GM19025 (cell line): ENCODE measurements around the gene TEKT3.

ENCODE experiments used
- ATAC-seq: cut with Tn5 transposase; IDR thresholded peaks from one replicate; pipeline ENCODE4 v1.9.1; 2021; ENCODE audit warnings: mild to moderate bottlenecking, low read depth, moderate library complexity; ENCODE audit not compliant: unreplicated experiment

TEKT3 gene

DNA sequence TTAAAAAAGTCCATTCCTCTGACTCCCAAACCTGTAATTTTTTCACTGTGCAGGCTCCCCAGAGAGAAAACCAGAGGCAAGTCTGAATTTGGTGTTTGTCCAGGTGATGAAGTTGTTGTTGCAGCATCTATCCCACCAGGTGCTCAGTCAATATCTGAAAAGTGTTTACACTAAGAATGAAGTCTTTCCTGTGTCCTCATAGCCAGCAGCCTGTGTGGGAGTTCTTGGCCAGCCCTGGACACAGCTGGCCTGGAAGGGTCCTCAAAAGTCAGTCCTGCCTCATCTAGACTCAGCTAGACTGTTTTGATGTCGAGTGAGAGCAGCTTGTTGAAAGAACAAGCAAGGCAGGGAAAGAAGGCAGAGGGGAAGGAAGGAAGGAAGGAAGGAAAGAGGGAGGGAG, 72.9 kb downstream of the TEKT3 start:
- no peak for ATAC-seq

- ATAC-seq: no peak
These were observed 73.4 kb downstream of the TEKT3 start for GRCh38 chr17:15267996-15268395.

DNA sequence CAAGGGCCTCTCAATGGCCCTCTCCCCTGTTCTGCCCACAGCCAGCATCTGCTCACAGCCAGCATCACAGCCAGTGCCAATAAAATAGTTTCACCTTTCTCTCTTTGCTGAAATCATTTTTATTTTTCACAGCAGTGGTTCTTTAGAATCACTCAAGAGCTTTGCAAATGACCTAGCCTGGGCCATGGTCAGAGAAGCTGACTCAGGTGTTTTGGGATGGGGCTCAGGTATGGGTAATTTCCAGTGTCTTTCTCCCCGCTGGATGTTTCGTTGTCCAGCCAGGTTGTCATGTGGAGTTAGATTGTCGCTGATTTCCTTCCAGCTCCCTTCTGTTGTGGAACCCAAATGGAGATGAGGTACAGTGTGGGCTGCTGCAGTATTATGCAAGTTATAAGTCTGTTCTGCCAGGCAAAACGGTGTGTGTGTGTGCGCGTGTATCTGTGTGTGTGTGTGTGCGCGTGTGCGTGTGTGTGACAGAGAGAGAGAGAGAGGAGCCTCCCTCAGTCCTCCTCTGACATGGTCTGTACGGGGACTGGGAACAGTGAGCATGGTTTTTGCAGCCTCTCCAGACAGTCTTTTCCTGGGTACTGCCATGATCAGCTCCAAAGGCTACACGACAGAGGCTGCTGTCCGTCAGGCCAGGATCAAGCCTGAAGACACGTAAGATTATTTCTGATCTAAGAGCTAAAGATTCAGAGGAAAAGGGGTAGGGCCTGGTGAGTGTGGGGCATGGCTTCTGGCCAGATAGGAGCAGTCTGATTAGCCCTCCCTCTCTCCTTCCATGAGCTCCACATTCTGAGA, 74.9 kb downstream of the TEKT3 start:
- no peak for ATAC-seq

DNA sequence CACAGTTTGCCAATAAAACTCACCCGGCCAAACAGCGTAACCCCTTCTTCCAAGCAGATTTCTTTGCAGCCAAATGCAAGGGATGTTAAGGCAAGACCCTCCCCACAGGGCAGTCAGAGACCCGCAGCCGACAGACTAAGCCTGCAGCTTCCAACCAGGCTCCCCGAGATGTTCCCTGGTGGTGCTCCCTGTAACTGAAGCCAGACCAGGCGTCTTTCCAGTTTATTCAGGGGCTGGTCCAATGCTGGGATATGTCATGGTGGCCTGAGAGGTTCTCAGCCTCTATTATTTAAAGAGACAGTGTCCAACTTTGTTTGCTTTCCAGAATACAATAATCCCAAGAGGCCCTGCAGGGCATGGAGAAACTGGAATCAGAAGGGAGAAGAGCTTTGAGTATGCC, 76.3 kb downstream of the TEKT3 start, which contains the start of gene PMP22:
Gene PMP22 (minus strand): TSS at position 196 of the 400 bp plus-strand sequence. CDS start 4,599 bp downstream, outside the sequence.
- ATAC-seq: no peak

DNA sequence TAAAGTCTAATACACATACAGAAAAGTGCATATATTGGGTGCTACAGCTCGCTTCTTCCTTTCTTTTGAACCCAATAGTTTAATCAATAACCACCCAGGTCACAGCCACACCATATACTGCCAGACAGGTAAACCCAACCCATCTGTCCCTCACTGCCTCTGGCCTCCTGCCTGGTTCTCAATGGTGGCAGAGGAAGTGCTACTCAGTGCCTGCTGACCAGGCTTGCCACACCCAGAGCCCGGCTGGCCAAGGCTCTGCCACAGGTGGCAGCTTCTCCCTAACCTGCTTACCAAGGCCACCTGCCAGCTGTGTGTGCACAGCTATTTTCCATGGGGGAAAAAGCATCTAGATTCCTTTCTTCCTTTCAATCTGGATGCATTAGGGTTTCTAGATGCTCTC, 76.9 kb downstream of the TEKT3 start:
- no peak for ATAC-seq

DNA sequence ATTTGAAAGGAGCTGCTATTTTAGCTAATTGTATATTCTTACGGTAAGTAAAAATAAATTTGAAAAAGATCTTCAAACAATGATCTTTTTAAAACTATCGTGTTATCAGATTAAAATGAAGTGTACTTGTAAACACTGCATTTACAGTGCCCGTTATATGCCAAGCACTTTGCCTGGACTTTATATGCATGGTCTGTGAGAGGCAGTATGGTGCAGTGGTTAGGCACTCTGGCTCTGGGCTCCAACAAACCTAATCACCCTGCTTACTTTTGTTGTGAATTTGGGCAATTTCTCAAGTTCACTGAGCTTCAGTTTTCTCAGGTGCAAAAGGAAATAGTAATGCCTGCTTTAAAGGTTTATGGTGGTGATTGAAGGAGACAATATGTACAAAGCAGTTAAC, 77.7 kb downstream of the TEKT3 start:
- ATAC-seq: no peak

- no peak for ATAC-seq
These were observed 78.2 kb downstream of the TEKT3 start for GRCh38 chr17:15263206-15263579.

- no peak for ATAC-seq
These were observed 78.8 kb downstream of the TEKT3 start for GRCh38 chr17:15262291-15263205.

DNA sequence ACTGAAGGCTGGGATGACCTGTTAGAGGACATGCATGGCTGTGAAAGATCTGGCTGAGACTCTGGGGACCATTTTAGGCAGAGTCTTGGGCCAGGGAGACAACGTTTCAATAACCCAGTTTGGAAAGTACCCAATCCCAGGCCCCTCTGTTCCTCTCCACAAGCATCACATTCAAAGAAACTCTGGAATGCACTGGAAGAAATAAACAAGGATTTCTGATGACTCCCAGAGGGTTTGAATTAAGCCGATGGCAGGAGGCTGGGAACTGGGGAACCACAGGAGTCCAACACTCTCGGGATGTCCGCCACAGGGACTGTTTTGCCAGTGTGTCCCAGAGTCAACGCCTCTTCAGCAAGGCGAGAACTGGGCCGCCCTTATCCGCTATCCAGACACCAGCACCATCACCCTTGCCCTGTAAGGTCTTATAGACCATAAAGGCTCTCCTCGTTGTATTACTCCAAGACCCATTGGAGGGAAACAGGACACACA, 79.6 kb downstream of the TEKT3 start:
- ATAC-seq: no peak

DNA sequence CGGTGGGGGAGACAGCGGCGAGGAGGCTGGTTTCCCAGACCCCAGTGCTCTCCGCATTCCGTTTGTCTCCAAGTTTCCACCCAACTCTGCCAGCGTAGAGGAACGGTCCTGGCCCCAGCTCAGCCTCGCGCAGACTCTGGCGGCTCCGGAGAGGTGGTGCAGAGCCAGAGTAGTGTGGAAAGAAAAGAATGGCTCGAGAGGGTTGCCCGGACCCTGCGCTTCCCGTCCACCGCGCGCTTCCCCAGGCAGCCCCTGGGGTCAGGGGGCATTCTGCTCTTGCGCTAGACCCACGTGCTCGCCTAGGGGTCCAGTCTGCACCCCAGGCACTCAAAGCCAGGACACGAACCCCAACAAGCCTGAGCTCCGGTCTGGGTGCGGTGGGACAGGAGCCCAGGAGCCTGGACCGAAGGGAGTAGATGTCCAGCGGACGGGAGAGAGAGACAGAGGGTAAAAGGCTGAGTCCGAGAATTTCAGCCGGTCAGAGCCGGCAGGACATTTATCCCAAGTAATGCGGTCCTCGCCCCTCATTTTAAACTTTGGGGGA, 80.1 kb downstream of the TEKT3 start:
- no peak for ATAC-seq

- no peak for ATAC-seq
These were observed 80.8 kb downstream of the TEKT3 start for GRCh38 chr17:15260376-15261257.

DNA sequence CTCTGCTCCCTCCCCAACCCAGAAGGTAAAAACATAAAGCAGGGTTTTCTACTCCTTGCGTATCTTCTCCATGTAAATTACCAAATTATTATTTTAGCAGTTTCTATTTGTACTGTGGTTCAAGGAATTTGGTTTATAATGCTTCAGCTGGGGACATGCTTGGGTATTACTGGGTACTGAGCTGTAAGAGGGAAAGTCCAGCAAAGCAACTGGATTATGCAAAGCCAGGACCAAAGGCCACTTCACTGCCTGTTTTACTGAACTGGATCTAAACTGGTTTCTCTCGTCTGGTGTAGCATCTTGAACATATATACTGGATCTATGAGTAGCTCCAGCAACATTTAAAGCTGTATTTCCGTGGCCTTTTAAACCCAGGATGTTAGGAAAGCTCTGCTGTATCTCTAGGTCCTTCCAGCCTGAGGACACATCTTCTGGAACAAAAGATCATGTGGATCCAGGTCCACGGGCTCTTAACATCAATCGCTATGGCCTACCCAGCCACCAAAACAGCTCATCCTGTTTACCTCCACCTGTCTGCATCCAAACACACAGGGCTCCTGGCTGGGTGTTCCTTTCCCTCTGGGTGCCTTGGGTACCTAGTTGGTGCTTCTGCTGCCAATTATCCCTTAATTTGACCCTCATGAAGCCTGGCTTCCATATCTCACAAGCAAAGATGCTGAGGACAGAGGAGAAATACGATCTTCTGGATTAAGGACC, 83.4 kb downstream of the TEKT3 start:
- no peak for ATAC-seq

GRCh38 chr17:15257258-15257788, 84.1 kb downstream of the TEKT3 start:
- peak; percentile 67 for ATAC-seq

DNA sequence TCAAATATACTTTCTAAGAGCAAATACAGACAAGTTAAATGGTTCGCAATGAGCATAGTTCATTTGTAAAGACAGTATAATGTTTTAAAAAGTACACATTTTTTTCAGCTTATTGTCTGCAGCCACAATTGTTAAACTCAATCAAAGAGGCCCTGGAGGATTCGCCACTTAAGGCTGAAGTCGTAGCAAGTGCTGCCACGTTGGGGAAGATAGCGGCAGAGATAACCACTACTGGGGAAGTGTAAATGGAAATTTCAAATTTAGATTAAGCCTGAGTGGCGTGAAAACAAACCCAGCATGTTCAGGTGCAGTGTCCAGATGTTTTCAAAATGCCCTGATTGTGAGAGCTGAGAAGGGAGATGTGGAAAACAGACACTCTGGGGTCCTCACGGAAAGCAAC, 84.7 kb downstream of the TEKT3 start:
- no peak for ATAC-seq

DNA sequence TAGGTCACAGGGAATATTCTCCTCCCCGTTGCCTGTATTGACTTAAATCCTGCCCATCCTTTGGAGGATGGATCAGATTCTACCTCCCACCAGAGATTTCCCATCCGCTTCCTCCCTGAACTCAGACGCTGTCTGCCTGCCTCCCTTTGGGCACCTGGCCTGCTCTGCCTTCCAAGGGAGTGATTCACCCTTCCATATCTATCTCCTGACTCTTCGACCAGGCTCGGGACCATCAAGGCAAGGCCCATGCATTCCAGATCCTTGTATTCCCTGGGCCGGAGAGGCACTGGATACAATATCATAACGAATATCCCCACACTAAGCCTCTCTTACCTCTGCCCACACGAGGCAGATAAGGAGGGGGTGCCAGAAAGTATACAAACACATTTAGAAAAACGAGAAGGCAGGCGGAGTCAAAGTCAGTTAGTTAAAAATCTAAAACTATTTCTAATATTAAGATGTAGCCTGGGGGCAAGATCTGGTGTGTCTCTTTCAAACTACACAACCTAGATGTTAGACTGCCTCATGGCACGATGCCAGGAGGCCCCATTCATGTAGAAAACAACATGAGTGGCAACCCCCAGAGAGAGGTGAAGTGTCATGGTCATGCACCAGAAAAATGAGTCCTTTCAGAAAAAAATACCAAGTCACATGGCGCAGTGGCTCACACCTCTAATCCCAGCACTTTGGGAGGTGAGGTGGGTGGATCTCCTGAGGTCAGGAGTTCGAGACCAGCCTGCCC, 85.5 kb downstream of the TEKT3 start:
- ATAC-seq: no peak
